Stimulated activated CD8-positive, alpha-beta memory T cell treated with anti-CD3 and anti-CD28 coated beads, Interleukin-12 subunit alpha, Interleukin-12 subunit beta, amount 100 ng/mL, for 1 hour (primary cell): ENCODE measurements around the gene MYBPC2.
A peak's percentile ranks its signal among the peaks of the same experiment; 100 is the strongest.
"Not testable (repeated sequence)": the region's sequence is repeated elsewhere in the genome, so short reads cannot be mapped to it uniquely, and the experiment has no call there.

ENCODE experiments used
- DNase-seq: peaks from one replicate; pipeline ENCODE4 v3.0.0-alpha.2; 2020; ENCODE audit warnings: low read depth

MYBPC2 gene

DNA sequence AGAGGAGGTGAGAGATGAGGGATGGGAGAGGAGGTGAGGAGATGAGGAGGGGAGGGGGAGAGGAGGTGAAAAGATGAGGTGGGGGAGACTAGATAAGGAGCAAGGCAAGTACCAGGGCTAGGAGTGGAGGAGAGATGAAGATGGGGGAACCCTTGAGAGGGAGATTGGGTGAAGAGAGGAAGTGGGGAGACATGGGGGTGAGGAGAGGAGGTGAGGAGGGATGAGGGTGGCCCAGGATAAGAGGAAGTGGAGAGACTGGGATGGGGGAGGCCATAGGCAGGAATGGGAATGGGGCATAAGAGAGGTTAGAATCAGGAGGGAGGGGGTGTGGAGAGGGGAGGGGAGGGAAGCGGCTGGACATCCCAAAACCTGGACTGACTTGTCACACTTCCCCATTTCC, 26.9 kb downstream of the MYBPC2 start:
- DNase-seq, result no peak

DNA sequence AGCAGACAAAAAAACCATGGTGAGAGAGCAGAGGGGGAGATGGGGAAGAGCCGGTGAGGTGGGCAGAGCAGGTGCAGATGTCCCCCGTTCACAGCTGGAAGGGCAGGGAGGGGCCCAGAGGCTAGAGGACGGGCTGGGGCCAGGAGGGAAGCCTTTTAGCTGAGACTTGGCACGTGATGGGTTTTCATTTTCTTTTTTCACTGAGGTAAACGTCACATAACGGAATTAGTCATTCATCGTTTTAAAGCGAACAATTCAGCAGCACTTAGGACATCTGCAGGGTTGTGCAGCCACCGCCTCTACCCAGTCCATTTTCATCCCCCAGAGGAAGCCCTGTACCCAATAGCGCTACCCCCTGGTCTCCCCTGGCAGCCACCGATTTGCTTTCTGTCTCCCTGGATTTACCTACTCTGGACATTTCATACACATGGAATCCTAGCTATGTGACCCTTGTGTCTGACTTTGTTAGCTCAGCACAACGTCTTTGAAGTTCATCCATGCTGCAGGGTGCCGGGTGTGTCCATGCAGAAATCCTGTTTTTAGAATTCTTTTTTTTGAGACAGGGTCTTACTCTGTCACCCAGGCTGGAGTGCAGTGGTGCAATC, 27.6 kb downstream of the MYBPC2 start:
- no peak for DNase-seq

DNA sequence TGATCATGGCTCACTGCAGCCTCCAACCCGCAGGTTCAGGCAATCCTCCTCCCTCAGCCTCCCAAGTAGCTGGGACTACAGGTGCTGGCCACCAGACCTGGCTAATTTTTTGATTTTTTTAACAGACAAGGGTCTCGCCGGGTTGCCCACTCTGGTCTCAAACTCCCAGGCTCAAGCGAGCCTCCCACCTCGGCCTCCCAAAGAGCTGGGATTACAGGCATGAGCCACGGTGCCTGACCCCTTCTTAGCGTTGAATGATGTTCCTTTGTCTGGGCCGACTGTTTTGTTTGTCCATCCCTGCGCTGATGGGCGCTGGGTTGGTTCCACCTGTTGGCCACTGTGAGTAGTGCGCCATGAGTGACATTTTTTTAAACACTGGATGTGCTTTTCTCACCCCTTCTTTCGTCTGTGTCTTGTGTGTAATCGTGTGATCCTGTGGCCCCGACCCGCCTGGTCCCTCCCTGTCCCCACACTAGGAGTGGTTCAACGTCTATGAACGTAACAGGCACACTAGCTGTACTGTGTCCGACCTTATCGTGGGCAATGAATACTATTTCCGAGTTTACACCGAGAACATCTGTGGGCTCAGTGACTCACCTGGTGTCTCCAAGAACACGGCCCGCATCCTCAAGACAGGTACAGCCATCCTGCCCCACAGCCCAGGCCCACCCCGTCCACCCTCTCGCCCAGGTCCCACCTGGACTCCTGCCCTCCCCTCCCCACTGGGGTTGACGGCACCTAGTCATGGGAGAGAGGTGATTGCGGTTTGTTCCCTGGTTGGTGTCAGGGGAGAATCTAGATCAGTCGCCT, 28.6 kb downstream of the MYBPC2 start:
- peak; percentile 28 for DNase-seq

DNA sequence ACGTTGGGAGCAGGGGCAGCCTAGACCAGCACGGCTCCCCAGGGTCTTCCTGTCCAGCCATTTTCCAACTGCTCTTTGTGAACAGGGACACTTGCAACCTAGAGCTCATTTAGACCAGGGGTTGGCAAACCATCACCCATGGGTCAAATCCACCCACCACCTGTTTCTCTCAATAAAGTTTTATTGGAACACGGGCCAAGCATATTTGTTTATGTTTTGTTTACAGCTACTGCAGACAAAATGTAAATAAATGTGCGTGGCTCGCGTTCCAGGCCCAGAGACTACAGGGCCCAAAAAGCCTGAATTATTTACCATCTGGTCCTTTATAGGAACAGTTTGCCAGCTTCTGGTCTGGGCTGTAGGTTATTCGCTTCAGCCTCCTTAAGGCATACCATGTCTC, 30.3 kb downstream of the MYBPC2 start:
- DNase-seq, result no peak

DNA sequence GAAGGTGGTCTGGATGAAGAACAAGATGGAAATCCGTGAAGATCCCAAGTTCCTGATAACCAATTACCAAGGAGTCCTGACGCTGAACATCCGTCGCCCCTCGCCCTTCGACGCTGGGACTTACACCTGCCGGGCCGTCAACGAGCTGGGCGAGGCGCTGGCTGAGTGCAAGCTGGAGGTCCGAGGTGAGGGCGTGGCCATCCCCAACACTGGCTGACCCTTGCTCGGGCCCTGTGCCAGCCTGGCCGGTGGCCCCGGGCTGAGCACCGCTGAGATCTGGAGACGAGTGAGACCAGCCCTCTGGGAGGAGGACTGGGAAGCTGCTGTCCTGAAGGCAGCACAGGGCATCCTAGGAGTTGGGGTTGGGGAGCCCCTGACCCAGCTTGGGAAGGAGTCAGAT, 31.7 kb downstream of the MYBPC2 start:
- DNase-seq, result no peak

DNA sequence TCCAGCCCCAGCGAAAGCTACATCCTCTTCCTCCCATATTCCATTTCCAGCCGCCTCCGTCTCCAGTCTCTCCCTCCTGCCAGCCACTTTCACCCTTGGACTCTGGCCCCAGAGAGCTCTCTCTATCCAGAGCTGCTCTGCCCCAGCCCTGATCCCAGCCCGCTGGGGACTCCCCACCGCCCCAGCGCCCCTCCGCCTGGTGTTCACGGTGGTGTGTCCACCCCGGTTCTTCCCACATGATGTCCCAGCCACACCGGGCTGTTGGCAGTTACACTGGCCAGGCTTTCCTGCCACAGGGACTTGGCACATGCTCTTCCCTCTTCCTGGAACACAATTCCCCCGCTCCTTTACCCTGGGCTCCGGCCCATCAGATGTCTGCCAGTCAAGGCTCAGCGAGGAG, 32.3 kb downstream of the MYBPC2 start:
- DNase-seq, result no peak

DNA sequence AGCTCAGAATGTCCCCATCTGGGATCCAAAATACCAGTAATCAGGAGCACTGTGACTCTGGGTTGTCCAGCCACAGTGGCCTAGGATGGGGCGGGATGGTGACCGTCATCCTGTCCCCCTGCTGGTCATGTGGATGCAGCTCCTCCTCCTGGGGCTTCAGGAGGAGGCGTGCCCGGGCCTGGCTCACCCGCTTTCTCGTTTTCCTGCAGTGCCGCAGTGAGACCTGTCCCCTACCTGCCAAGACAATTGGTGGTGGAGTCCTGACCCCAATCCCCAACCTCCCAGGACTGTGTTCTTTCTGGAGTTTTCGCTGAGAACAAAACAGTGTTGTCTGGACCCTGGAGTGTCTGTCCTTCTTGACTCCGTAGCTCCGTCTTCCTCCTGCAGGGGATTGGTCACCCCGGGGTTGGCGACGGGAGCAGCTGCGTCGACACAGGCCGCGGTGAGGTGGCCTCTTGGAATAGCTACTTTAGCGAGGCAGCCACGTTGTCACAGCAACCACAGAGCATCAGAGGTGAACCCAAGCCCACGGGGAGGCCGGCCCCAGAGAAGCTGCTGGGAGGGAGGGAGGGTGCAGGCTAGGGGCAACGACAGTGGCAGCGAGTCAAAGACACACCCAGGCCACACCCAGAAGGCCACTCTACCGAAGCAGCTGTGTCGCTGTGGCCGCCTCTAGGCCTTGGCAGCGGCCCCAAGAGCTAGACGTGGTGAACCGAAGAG, 33.5 kb downstream of the MYBPC2 start:
- DNase-seq, result no peak

DNA sequence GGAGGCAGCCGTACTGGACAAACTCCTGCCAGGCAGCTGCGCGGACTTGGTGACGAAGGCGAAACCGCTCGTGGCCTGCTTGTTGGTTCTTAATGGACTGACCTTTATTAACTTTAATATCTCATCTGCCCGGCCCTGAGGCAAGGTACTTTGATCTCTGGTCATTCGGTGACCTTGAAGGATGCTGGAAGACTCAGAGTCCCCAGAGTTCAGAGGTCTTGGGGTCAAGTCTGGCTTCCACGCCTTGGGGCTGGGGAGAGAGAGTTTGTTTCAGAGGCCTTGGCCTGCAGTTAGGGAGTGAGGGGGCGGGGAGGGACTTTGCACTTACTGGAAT, 34.0 kb downstream of the MYBPC2 start:
- DNase-seq, result no peak

DNA sequence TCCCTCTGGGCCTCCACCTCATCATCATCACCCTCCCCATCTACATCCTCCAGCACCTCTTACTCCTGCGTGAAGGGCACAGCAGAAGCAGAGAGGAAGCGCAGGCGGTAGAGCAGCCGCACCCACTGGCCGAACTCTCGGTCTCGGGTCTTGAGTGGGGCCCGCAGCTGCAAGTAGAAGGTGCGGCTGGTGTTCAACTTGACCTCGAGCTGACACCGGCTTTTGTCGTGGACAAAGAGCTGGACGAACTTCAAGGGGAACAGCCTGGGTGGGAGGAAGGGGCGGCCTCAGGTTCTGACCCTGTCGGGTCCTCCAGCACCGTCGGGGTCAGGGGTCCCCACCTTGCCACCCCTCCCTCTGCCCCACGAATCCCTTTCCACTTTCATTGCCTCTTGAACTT, 34.9 kb downstream of the MYBPC2 start:
- no peak for DNase-seq

DNA sequence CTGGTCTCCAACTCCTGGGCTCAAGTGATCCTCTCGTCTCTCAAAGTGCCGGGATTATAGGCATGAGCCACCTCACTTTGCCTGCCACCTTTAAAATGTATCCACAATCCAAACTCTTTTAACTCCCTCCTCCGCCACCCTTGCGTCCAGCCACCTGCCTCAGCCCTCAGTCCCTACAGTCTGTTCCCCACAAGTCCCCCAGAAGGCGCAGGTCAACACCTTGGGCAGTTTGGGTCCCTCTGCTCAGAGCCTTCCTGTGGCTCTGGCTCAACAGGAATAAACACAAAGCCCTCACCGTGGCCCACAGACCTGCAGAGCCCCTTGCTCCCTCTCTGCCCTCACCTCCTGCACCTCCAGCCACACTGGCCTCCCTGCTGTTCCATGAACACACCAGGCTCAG, 36.1 kb downstream of the MYBPC2 start:
- DNase-seq, result no peak

DNA sequence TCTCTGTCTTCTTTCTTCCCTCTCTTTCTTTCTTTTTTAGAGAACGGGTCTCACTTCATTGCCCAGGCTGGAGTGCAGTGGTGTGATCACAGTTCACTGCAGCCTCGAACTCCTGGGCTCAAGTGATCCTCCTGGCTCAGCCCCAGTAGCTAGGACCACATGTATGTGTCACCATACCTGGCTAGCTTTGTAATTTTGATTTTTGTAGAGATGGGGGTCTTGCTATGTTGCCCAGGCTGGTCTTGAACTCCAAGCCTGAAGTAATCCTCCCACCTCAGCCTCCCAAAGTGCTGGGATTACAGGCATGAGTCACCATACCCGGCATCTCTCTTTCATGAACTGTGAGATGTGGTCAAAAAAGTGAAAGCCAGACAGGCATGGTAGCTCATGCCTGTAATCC, 40.6 kb downstream of the MYBPC2 start:
- not testable (repeated sequence) for DNase-seq

DNA sequence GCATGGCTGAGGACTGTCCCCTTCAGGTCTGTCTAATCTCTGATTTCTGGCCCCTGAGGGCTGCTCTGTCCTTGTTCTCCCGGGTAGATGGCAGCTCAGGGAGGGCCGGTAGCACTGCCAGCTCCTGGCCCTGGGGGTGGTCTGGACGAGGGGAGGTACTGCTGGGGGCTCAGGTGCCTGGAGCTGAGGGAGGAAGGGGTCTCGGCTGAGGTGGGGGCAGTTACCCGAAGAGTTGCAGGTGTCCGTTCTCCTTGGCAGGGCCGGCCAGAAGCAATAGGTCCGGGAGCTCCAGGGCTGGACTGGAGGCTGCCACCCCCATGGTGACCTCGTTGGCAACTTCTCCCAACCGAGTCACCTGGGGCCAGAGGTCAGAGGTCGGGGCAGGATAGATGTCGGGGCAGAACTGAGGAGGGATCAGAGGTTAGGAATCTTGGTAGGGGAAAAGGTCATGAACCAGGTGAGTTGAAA, 42.4 kb downstream of the MYBPC2 start:
- no peak for DNase-seq

DNA sequence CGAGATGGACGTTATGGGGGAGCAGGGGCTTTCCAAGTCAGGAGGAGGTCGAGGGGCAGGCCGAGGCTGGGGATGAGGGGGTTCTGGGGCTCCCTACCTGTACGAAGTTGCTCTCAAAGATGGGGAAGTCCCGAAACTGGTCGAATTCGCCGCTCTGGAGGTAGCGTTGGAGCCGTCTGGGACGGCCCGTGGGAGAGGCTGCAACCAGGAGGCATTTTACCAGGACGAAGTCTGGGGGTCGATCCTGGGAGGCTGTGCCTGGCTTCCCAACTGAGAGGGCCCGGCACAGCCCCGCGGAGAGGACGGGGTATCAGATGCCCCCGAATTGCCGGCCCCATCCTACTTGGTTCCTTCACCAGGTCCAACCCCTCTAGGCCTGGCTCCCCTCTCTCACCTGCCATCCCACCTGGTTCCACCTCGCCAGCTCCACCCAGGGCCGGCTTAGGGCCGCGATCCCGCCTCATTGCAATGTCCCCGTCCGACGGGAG, 43.1 kb downstream of the MYBPC2 start:
- DNase-seq, result no peak

DNA sequence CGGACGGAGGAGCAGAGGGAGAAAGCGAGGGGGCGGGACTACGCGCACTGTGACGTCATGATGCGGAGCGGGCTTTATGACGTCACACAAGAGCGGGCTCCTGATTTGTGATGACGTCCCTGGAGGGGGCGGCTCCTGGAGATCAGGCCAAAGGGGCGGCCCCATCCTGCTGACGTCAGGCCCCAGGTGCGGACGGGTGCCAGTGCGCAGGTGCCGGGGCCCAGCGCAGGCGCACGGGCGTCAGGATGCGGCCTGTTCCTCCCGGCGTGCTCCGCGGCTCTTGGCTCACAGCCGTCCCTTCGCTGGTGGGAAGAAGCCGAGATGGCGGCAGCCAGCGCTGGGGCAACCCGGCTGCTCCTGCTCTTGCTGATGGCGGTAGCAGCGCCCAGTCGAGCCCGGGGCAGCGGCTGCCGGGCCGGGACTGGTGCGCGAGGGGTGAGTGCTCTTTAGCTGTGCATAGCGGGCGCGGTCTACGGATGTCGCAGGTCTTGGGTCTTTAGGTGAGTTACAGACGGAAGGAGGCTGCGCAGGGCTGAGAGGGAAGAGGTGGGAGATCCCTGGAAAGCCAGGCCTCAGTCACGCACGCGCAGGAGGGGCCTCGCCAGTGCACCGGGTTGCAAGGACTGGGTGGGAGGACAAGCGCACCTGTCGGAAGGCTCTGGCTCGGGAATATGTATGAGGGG, 43.7 kb downstream of the MYBPC2 start, which contains the start of the genes EMC10 and GARIN5A:
TSS of gene EMC10 (plus strand) at position 284 of the 683 bp plus-strand sequence. CDS start at position 322, 38 bp downstream.
TSS of gene GARIN5A (minus strand) at position 625 of the 683 bp plus-strand sequence. CDS start at position 165, 460 bp downstream.
- DNase-seq, result peak; percentile 78

DNA sequence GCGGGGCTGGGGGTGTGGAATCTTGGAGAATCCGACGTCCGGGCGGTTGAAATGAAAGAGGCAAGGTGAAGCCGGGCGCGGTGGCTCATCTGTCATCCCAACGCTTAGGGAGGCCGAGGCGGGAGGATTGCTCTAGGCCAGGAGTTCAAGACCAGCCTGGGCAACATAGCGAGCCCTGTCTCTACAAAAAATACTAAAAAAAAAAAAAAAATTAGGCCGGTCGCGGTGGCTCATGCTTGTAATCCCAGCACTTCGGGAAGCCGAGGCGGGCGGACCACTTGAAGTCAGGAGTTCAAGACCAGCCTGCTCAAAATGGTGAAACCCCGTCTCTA, 44.2 kb downstream of the MYBPC2 start:
- DNase-seq, result no peak

DNA sequence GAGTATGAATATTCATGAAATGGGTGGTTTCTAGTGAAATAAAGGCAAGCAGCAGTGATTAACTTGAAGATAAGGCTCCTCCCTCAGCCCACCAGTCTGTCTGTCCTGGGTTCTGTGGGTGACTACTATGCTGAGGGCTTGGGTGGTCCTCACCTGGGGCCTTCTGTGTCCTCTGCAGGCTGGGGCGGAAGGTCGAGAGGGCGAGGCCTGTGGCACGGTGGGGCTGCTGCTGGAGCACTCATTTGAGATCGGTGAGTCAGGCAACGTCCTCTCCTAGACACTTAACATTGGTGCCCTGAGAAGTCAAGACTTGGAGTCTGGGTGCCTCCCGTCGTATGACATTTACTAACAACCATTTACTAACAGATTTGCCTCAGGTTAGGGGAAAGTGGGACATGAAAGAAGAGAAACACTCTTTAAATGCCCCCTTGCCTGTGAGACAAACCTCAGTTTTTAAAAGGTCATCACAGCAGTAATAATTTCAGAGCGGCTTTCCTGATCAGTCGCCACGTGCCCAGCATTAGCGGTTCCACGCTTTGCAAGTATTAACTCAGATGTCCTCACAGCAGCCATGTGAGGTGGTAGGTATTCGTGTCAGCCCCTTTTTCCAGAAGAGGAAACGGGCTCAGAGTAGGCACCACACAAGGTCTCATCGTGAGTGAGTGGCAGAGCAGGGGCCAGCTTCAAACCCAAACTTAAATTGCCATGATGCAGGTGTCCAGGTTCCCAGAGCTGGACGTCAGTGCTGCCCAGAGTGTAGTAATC, 45.2 kb downstream of the MYBPC2 start:
- no peak for DNase-seq

DNA sequence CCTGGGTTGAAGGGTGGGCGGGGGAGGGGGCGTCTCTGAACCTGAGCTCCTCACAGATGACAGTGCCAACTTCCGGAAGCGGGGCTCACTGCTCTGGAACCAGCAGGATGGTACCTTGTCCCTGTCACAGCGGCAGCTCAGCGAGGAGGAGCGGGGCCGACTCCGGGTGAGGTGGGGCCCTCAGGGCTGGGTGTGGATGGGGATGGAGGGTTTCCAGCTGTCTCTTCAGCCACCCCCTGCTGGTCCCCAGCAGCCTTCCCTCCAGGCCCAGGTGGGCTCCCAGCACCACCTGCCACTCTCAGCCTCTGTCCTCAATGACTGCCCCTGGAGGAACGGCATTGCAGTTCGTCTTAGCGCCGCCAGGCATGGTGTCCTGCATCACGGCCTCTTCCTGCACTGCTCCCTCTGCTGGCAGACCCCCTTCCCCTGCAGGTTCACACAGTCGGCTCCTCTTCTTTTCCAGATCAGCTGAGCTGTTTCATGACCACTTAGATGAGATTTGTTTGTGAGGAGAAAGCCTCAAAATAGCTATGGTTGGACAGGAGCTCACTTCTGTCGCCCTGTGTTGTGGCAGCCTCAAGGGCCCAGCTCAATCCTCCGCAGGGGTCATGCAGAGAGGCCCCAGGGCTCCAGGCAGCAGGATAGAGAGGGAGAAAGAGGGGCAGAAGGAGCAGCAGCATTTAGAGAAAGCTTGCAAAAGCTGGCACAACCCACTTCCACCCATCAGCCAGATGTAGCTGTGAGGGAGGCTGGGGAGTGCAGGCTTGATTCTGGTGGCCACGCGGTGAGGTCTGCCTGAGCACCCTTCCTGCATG, 46.4 kb downstream of the MYBPC2 start:
- no peak for DNase-seq

DNA sequence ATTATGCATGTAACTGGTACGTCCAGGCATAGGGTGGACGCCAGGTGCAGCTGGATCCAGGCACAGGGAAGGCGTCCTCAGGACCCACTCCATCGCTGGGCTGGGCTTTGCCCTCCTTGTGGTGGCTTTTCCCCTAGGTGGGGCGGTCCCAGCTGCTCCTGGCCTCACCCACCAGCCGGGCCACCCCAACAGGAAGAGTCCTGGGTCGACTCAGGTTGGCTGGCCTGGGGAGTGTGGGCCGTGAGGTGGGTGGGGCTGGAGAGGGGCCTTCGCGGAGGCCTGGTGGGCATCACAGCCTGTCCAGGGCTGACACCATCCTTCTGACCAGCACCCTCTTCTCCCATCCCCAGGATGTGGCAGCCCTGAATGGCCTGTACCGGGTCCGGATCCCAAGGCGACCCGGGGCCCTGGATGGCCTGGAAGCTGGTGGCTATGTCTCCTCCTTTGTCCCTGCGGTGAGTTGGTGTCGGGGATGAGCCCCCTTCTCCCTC, 47.1 kb downstream of the MYBPC2 start:
- no peak for DNase-seq

DNA sequence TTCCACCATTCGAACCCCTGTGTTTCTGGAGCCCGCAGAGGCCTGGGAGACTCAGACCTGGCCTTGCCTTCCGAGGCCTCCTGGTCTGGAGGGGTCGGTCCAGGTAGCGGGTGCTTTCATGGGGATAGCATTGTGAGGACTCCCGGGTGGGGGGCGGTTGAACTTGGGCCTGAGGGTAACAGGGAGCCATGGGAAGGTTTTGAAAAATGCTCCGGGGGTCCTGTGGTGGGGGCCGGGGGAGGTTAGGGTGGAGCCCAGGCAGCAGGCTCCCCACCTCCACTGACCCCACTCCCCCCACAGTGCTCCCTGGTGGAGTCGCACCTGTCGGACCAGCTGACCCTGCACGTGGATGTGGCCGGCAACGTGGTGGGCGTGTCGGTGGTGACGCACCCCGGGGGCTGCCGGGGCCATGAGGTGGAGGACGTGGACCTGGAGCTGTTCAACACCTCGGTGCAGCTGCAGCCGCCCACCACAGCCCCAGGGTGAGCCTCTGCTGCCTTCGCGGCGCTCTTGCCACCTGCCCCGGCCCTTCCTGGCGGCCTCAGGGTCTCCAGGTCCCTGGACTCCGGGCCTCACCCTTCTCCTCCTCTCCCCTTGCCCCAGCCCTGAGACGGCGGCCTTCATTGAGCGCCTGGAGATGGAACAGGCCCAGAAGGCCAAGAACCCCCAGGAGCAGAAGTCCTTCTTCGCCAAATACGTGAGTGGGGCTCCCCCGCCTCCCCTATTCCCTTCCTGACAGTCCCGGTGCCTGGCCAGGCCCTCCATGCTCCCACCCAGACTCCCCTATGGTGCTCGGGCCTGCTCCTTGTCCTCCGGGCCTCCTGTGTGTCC, 47.8 kb downstream of the MYBPC2 start:
- no peak for DNase-seq
